ENCODE measurements around the gene CFHR2. TPM values are rescaled to one million over a fixed set of nuclear protein-coding genes. Genes with fewer than 3 reads are reported as not detected.

Gene CFHR2
- total RNA-seq, 1 donor from 2014 or later = not detected

- H3K4me3 ChIP-seq (ENCODE audit: low read depth, low read length) = no peak overlapping the region
- FAIRE-seq (no peak), DNase-seq (ENCODE audit: low read depth) (peak; percentile 36)
These were observed 53.9 kb downstream of the CFHR2 start for GRCh38 chr1:196997423-196997822.

DNA sequence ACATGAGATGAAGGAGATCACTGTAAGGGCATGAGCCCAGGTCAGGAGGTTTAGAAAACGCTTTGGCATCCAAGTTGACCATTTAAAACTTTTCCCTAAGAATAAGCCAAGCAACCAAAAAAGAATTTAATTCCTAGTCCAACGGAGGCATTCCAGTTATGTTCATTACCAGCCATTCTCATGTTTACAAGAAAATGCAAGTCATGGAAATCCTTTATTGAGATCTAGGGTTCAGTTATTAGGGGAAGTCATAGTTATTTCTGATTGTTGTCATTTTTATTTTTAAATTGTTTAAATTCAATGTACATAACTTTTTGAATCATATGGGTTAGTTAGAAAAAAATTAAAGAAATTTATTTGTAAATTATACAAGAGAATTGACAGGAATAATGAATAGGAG, 58.3 kb downstream of the CFHR2 start:
- no peaks in the 10 kb centered on the region for H3K27me3 ChIP-seq (ENCODE audit: control insufficient read depth, insufficient read depth, low read length)

More at GRCh38 chr1:196997423-196997822, 53.9 kb downstream of the CFHR2 start:
- Histone ChIP-seq H3K36me3 (ENCODE audit: control insufficient read depth, insufficient read depth, low read length) (no peaks in the 10 kb centered on the region), H3K27me3 (ENCODE audit: control insufficient read depth, insufficient read depth, low read length) (no peaks in the 10 kb centered on the region)
- TF ChIP-seq, protein P1, sequence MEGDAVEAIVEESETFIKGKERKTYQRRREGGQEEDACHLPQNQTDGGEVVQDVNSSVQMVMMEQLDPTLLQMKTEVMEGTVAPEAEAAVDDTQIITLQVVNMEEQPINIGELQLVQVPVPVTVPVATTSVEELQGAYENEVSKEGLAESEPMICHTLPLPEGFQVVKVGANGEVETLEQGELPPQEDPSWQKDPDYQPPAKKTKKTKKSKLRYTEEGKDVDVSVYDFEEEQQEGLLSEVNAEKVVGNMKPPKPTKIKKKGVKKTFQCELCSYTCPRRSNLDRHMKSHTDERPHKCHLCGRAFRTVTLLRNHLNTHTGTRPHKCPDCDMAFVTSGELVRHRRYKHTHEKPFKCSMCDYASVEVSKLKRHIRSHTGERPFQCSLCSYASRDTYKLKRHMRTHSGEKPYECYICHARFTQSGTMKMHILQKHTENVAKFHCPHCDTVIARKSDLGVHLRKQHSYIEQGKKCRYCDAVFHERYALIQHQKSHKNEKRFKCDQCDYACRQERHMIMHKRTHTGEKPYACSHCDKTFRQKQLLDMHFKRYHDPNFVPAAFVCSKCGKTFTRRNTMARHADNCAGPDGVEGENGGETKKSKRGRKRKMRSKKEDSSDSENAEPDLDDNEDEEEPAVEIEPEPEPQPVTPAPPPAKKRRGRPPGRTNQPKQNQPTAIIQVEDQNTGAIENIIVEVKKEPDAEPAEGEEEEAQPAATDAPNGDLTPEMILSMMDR (IDR thresholded peaks at IDR 0.05; ENCODE audit: insufficient read depth, low read length, severe bottlenecking) = no peak

GRCh38 chr1:197003132-197003531, 59.6 kb downstream of the CFHR2 start:
- Histone ChIP-seq H3K4me3 (ENCODE audit: low read depth, low read length) (no peak overlapping the region), H3K27me3 (ENCODE audit: control insufficient read depth, insufficient read depth, low read length) (no peaks in the 10 kb centered on the region), H3K36me3 (ENCODE audit: control insufficient read depth, insufficient read depth, low read length) (no peaks in the 10 kb centered on the region)
- FAIRE-seq (no peak), DNase-seq (ENCODE audit: low read depth) (no peak)
- TF ChIP-seq, protein P1 (IDR thresholded peaks at IDR 0.05; ENCODE audit: insufficient read depth, low read length, severe bottlenecking) = no peak

More for the DNA sequence above, 58.3 kb downstream of the CFHR2 start:
- TF ChIP-seq, protein P1 (IDR thresholded peaks at IDR 0.05; ENCODE audit: insufficient read depth, low read length, severe bottlenecking) = no peak
- Histone ChIP-seq H3K36me3 (ENCODE audit: control insufficient read depth, insufficient read depth, low read length) (no peaks in the 10 kb centered on the region), H3K4me3 (ENCODE audit: low read depth, low read length) (no peak overlapping the region)
- DNase-seq (ENCODE audit: low read depth) (no peak), FAIRE-seq (no peak)

GRCh38 chr1:197008861-197009260, 65.3 kb downstream of the CFHR2 start:
- FAIRE-seq (no peak), DNase-seq (ENCODE audit: low read depth) (no peak)
- H3K4me3 ChIP-seq (ENCODE audit: low read depth, low read length) = no peak overlapping the region
- no peaks in the 10 kb centered on the region for H3K36me3 ChIP-seq (ENCODE audit: control insufficient read depth, insufficient read depth, low read length)
- TF ChIP-seq, protein P1 (IDR thresholded peaks at IDR 0.05; ENCODE audit: insufficient read depth, low read length, severe bottlenecking) = no peak
- H3K27me3 ChIP-seq (ENCODE audit: control insufficient read depth, insufficient read depth, low read length) = no peaks in the 10 kb centered on the region

Other genes starting within 250 kb of the CFHR2 start
- gene CFHR3, start 168.9 kb upstream of the CFHR2 start, total RNA-seq = not detected in 2 replicates
- gene CFHR1, start 124.0 kb upstream of the CFHR2 start, total RNA-seq = not detected in 2 replicates
- not detected in 2 replicates for gene CFHR4, start 55.7 kb upstream of the CFHR2 start, total RNA-seq
- gene CFHR5, start 33.8 kb downstream of the CFHR2 start, total RNA-seq = not detected in 2 replicates
- not detected in 2 replicates for gene F13B, start 123.5 kb downstream of the CFHR2 start, total RNA-seq
- gene ASPM, start 202.9 kb downstream of the CFHR2 start, total RNA-seq = 0.26 and 0.77 TPM in 2 replicates